Lower leg skin (tissue), 4 donors: ENCODE measurements around the gene CCDC69. TPM values are rescaled to one million over a fixed set of nuclear protein-coding genes. Genes with fewer than 3 reads are reported as not detected.
A peak's percentile ranks its signal among the peaks of the same experiment; 100 is the strongest.
"Not testable (repeated sequence)": the region's sequence is repeated elsewhere in the genome, so short reads cannot be mapped to it uniquely, and the experiment has no call there.

Experiments
- DNase-seq, 2 donors: peaks; one replicate each; pipeline ENCODE4 v3.0.0-alpha.2; 2019; ENCODE audit warnings: low spot score in 2 of 2
- H3K4me3 ChIP-seq: fragments of 200-600 bp; sonication (generic); 2 replicates; pipeline ENCODE4 v1.5.1; 2017; ENCODE audit warnings: mild to moderate bottlenecking, low read depth; ENCODE audit not compliant: poor library complexity, severe bottlenecking
- POLR2A ChIP-seq, 2 donors: fragments of 450-650 bp; IDR thresholded peaks; one replicate each; pipeline ENCODE4 v1.6.1; 2016 to 2017; ENCODE audit warnings: antibody characterized with exemption in 2 of 2, mild to moderate bottlenecking in 1 of 2, moderate library complexity in 1 of 2
- WGBS, 2 donors: methylation state at CpG; one replicate each; pipeline ENCODE4 v1.1.5; 2018; 5-methylcytosine and 5-hydroxymethylcytosine counted together
- intact Hi-C: fragments of 100-400 bp; cut with DNase I; formaldehyde crosslinking; loops from one replicate; pipeline ENCODE4 v1.15.0; 2023; ENCODE audit warnings: low total_unique reads
- total RNA-seq, 4 donors: library from RNA; depleted of rRNA; stranded (reverse); fragments of >200 nt; gene quantifications; one replicate each; pipeline ENCODE4 v1.1.0, GENCODE V29; 2016
- TF ChIP-seq, protein P1 (sequence below), 3 donors: fragments of 450-650 bp; IDR thresholded peaks; one replicate each; pipeline ENCODE4 v1.5.1; 2016; ENCODE audit warnings: antibody characterized with exemption in 3 of 3, mild to moderate bottlenecking in 3 of 3, moderate library complexity in 2 of 3

The CCDC69 gene
- total RNA-seq, 4 donors from 2014 or later, result 21.4 to 33.3 (median 24.2) TPM

DNA sequence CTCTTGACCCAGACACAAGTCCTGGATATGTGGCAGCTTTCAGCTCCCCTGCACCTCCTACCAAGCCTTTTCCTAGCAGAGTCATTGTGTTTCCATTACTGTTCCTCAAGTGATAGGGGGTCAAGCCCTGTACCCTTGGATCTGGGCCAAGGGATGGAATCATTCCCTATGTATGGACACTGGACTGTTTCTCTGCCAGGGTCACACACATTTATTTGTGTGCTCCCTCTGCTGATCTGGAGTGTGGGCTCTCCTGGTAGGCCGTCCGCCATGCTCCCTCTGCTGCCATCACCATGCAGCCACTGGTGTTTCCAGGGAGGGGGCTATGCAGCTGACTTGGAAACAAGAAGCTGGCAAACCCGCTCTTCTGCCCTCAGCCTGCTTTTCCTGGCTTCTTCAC is 38.6 kb upstream of the CCDC69 start:
- intact Hi-C loops, result no loop called here
- no peak overlapping the region for H3K4me3 ChIP-seq
- TF ChIP-seq, protein P1, sequence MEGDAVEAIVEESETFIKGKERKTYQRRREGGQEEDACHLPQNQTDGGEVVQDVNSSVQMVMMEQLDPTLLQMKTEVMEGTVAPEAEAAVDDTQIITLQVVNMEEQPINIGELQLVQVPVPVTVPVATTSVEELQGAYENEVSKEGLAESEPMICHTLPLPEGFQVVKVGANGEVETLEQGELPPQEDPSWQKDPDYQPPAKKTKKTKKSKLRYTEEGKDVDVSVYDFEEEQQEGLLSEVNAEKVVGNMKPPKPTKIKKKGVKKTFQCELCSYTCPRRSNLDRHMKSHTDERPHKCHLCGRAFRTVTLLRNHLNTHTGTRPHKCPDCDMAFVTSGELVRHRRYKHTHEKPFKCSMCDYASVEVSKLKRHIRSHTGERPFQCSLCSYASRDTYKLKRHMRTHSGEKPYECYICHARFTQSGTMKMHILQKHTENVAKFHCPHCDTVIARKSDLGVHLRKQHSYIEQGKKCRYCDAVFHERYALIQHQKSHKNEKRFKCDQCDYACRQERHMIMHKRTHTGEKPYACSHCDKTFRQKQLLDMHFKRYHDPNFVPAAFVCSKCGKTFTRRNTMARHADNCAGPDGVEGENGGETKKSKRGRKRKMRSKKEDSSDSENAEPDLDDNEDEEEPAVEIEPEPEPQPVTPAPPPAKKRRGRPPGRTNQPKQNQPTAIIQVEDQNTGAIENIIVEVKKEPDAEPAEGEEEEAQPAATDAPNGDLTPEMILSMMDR (IDR thresholded peaks at IDR 0.05), result no peak
- TF ChIP-seq POLR2A (IDR thresholded peaks at IDR 0.05), result no peak
- 94% methylated on average over 3 of the region's 3 CpGs for WGBS, 2 donors
- peak in 1 of 2 donors; percentile 84 for DNase-seq

DNA sequence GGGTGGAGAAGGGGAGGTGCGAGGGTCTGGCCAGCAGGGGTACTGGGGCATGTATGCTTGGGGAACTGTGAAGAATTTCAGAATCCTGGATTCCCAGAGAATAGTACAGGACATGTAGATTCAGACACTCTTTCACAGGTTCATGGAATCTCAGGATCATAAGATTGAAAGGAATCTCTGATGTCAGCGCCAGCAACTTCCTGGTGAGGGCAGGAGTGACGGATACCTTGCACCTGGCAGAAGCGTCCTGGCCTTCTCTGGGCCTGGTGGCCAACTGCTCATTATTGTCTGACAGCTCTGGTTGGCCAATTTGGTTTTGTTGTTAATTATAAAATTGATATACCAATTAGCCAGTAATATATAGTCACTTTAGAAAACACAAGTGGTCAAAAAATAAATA is 36.0 kb upstream of the CCDC69 start:
- WGBS, 2 donors, result 83 to 92% methylated on average over 4 of the region's 4 CpGs
- intact Hi-C loops, result no loop called here
- no peak overlapping the region for H3K4me3 ChIP-seq
- peak in 1 of 2 donors; percentile 83 for DNase-seq
- no peak for TF ChIP-seq POLR2A (IDR thresholded peaks at IDR 0.05)
- TF ChIP-seq, protein P1 (IDR thresholded peaks at IDR 0.05), result no peak

DNA sequence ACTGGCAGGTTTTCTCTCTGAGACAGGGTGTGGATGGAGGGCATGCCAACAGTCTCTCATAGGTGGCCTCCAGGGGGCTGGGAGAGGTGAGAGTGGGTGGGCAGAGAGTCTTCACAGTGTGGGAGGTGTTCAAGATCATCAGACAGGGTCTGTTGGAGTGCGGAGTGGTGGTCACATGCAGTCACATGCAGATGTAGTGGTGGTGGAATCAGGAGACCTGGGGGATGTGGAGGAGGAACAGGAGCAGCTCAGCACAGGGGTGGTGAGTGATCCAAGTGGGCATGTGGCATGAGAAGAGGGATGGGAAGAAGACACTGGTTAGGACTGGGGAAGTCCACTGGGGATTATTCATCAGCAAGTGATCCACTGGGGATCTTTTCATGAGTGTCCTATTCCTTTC is 34.9 kb upstream of the CCDC69 start:
- TF ChIP-seq, protein P1 (IDR thresholded peaks at IDR 0.05), result no peak
- TF ChIP-seq POLR2A (IDR thresholded peaks at IDR 0.05), result no peak
- peak in 1 of 2 donors; percentile 71 for DNase-seq
- WGBS, 2 donors, result 0% methylated on average over 1 of the region's 1 CpG
- H3K4me3 ChIP-seq, result no peak overlapping the region
- intact Hi-C loops, result no loop called here

DNA sequence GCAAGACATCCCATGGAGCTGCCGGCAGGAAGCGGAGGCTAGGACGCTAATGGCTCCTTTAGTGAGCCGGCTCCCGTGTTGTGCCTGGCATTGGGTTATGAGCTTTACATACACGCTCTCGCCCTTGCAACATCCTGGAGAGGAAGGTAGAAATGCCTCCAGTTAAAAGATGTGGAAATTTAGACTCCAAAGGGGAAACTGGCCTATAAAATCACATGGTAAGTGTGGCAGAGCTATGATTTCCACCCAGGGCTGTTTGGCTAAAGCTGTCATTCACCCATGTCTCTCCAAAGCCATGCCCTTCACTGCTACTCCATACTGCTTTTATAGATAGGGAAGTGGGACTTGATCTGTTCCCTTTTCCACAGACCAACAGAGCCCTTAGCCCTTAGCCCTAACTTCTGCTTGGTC is 34.3 kb upstream of the CCDC69 start:
- no peak overlapping the region for H3K4me3 ChIP-seq
- 75 to 77% methylated on average over 7 of the region's 7 CpGs for WGBS, 2 donors
- intact Hi-C loops, result no loop called here
- TF ChIP-seq POLR2A (IDR thresholded peaks at IDR 0.05), result no peak
- TF ChIP-seq, protein P1 (IDR thresholded peaks at IDR 0.05), result no peak
- peak in 1 of 2 donors; percentile 71 for DNase-seq

DNA sequence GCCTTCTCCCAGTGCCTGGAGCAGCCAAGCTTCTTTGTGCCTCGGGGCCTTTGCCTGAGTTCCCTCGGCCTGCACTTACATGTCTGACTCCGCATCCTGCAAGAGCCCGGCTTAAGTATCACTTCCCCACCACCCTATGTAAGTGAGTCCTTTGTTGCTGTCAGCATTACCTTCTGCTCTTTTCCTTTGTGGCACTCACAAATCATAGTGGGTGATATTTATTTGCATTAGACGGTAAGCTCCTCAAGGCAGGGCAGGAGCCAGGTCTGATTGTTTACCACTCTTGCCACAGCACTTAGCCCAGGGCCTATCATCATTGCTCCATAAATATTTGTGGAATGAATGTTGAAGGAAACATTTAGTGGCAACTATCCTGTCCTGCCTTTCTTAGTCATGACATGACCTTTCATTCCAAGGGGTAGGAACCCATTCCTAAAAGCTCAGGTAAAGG is 33.9 kb upstream of the CCDC69 start:
- TF ChIP-seq POLR2A (IDR thresholded peaks at IDR 0.05), result no peak
- TF ChIP-seq, protein P1 (IDR thresholded peaks at IDR 0.05), result no peak
- DNase-seq, result peak in 1 of 2 donors; percentile 79
- intact Hi-C loops, result no loop called here
- 44 to 54% methylated on average over 5 of the region's 5 CpGs for WGBS, 2 donors
- H3K4me3 ChIP-seq, result no peak overlapping the region

DNA sequence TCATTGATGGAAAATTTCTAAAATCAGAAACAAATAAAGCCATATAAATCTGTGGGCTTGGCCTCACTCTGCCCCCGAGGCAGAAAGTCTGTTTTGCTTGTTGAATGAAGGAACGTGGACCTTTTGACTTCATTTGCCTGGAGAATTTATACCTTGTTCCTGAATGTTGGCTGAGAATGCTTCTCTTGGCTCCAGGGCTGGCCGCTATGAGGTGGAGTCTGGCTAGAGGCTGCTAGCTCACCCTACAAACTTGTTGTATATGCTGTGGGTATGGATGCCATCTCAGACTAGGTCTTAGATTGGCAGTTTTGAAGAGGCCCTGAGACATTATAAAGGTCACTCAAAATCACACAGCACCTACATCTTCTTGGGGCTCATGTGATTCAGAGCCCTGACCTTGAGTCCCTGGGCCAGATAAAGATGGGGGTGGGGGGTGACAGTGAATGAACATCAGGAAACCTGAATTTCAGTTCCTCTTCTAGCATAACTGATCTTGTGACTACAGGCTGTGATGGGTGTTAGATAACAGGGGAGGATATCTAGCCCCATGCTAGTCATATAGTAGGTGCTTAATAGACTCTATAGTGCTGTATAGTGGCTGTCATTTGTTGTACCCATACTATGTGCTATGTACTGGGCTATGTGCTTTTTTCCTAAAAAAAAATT is 31.9 kb upstream of the CCDC69 start:
- 44 to 62% methylated on average over 3 of the region's 3 CpGs for WGBS, 2 donors
- peak in 1 of 2 donors; percentile 66 for DNase-seq
- no peak for TF ChIP-seq POLR2A (IDR thresholded peaks at IDR 0.05)
- TF ChIP-seq, protein P1 (IDR thresholded peaks at IDR 0.05), result no peak
- no peak overlapping the region for H3K4me3 ChIP-seq
- intact Hi-C loops, result no loop called here

DNA sequence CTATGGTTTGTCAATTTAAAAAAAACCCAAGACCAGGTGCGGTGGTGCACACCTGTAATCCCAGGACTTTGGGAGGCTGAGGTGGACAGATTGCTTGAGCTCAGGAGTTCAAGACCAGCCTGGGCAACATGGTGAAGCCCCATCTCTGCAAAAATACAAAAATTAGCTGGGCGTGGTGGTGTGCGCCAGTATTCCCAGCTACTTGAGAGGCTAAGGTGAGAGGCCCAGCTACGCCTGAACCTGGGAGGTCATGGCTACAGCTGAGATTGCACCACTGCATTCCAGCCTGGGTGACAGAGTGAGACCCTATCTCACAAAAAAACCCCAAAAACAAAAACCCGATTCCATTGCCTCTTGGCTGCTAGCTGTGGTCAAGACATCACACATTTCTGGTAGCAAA is 31.1 kb upstream of the CCDC69 start:
- H3K4me3 ChIP-seq, intact Hi-C loops: not testable (repeated sequence)
- WGBS, 2 donors, result 93 to 94% methylated on average over 5 of the region's 5 CpGs
- peak in 1 of 2 donors; percentile 70 for DNase-seq
